Heart left ventricle (tissue), 16 donors: Measurements from ENCODE around the gene POMGNT2. TPM values are rescaled to one million over a fixed set of nuclear protein-coding genes. Genes with fewer than 3 reads are reported as not detected.

ENCODE experiments used
- ATAC-seq, 4 donors: fragments of 200-7000 bp; cut with Tn5 transposase; one replicate each; pipeline ENCODE4 v1.9.1; 2020 to 2022; ENCODE audit warnings: moderate library complexity in 4 of 4, mild to moderate bottlenecking in 3 of 4, moderate number of reproducible peaks in 1 of 4
- DNase-seq, 5 donors: peaks; one replicate each; pipeline ENCODE4 v3.0.0-alpha.2; 2020
- H3K27ac ChIP-seq, 12 donors: fragments of 200-600 bp; sonication (generic) in 4 of 12; one replicate each; pipeline versions ENCODE4 v1.5.0 to v1.8.0; 2016 to 2022; ENCODE audit warnings: mild to moderate bottlenecking in 2 of 12
- H3K27me3 ChIP-seq, 9 donors: fragments of 200-600 bp; sonication (generic) in 2 of 9; one replicate each; pipeline versions ENCODE4 v1.5.1 to v1.8.0; 2016 to 2022; ENCODE audit warnings: mild to moderate bottlenecking in 3 of 9
- H3K36me3 ChIP-seq, 9 donors: fragments of 200-600 bp; sonication (generic) in 2 of 9; one replicate each; pipeline versions ENCODE4 v1.5.0 to v1.8.0; 2018 to 2022; ENCODE audit warnings: mild to moderate bottlenecking in 2 of 9
- H3K4me1 ChIP-seq, 12 donors: fragments of 200-600 bp; sonication (generic) in 4 of 12; one replicate each; pipeline versions ENCODE4 v1.5.0 to v1.8.0; 2016 to 2022; ENCODE audit warnings: mild to moderate bottlenecking in 3 of 12
- H3K4me3 ChIP-seq, 12 donors: fragments of 200-600 bp; sonication (generic) in 4 of 12; one replicate each; pipeline versions ENCODE4 v1.5.0 to v1.8.0; 2017 to 2022; ENCODE audit warnings: mild to moderate bottlenecking in 9 of 12, moderate library complexity in 4 of 12
- H3K9me3 ChIP-seq, 12 donors: fragments of 200-600 bp; sonication (generic) in 4 of 12; one replicate each; pipeline versions ENCODE4 v1.5.0 to v1.8.0; 2016 to 2022; ENCODE audit warnings: mild to moderate bottlenecking in 1 of 12
- CTCF ChIP-seq, 12 donors: fragments of 200-600 bp; sonication (generic) in 4 of 12; IDR thresholded peaks; one replicate each; pipeline versions ENCODE4 v1.5.0 to v1.8.0; 2018 to 2022; ENCODE audit warnings: antibody characterized with exemption in 12 of 12, mild to moderate bottlenecking in 5 of 12
- POLR2A ChIP-seq, 2 donors: fragments of 450-650 bp; IDR thresholded peaks; one replicate each; pipeline ENCODE4 v1.6.1; 2017; ENCODE audit warnings: antibody characterized with exemption in 2 of 2, mild to moderate bottlenecking in 2 of 2, moderate library complexity in 2 of 2
- WGBS, 4 donors: extraction: QIAGEN DNeasy Blood & Tissue Kit in 2 of 4; methylation state at CpG; one replicate each; pipeline versions ENCODE4 v1.1.5 to v1.1.7; 2013 to 2018; 5-methylcytosine and 5-hydroxymethylcytosine counted together
- intact Hi-C, 10 donors: fragments of 100-400 bp; cut with DNase I; formaldehyde crosslinking; loops; one replicate each; pipeline versions ENCODE4 v1.11.1 to v1.14.2; 2022
- polyA plus RNA-seq, 2 donors: library from polyadenylated mRNA; stranded (reverse); fragments of 200-250 nt; gene quantifications; one replicate each; pipeline ENCODE4 v1.2.3, GENCODE V29; 2013
- total RNA-seq, 9 donors: library from RNA; depleted of rRNA in 2 of 9; stranded (reverse); fragments of >200 nt in 2 of 9; fragmentation: NEBNext Ultra II Directional in 3 of 9; extraction: Animal tissue kit (Norgen Biotek cat#: 25700) in 3 of 9; gene quantifications; one replicate each; pipeline versions ENCODE4 v1.1.0 to v1.2.4, GENCODE V29; 2016 to 2023
- donor health status: ischemic (EF 13 %, LVEDD 7.1; RV severe dilation, severe dysfunction).
- donor health status: healthy with polysubstance abuse.
- donor health status: DM: no; HTN: yes; CAD: no.
- donor health status: DM: no; HTN: no; CAD: no.
- donor health status: ischemic (EF 25% LVEDD 6.9; RV normal size, moderate dysfunction).
- donor health status: ischemic (EF 25% LVEDD 5.7; RV mildly dilated, moderate dysfunction).
- donor health status: healthy.
- donor health status: DM: yes; HTN: yes; CAD: no.
- donor health status: ischemic (EF 35%, LVEDD 5.7; RV mildly dilated, moderate dysfunction).
- donor health status: nonischemic (EF 11% LVEDD 7.7; RV severe dilation, severe dysfunction).
- donor health status: DM: yes; HTN: yes; CAD: no.
- donor health status: PGD.
- donor health status: ischemic (EF 29% LVEDD 5.4; RV normal size, mild dysfunction).
- donor health status: nonischemic (EF 23%, LVEDD 6.1; RV moderate dilation, normal function).

Gene POMGNT2
- total and polyA plus RNA-seq, 11 donors, result 9.1 to 36.0 (median 18.5) TPM

GRCh38 chr3:43142472-43142871, 36.6 kb upstream of the POMGNT2 start:
- no peak overlapping the region for H3K4me3 ChIP-seq
- no peak for DNase-seq
- 23 to 31% (median 25%) methylated on average over 3 of the region's 3 CpGs for WGBS, 4 donors
- no peak overlapping the region for H3K27ac ChIP-seq
- ATAC-seq, result no peak
- no peak for TF ChIP-seq POLR2A (IDR thresholded peaks at IDR 0.05)
- no peak for TF ChIP-seq CTCF (IDR thresholded peaks at IDR 0.05)
- H3K27me3 ChIP-seq, result no peaks in the 10 kb centered on the region
- intact Hi-C loops, result loop anchor here in 1 of 10 donors (5.0 kb wide), 1 partner anchor 110 kb away; no protein-coding TSS in a partner anchor
- H3K4me1 ChIP-seq, result no peaks in the 10 kb centered on the region
- no peaks in the 10 kb centered on the region for H3K36me3 ChIP-seq
- H3K9me3 ChIP-seq, result peaks cover 0 to 8% (median 0%) of the 10 kb centered on the region in 12 donors

GRCh38 chr3:43138488-43139231, 32.8 kb upstream of the POMGNT2 start:
- Histone ChIP-seq H3K9me3 (peaks cover 0 to 23% (median 2%) of the 10 kb centered on the region in 12 donors), H3K4me1 (no peaks in the 10 kb centered on the region), H3K4me3 (no peak overlapping the region), H3K27ac (no peak overlapping the region), H3K27me3 (no peaks in the 10 kb centered on the region), H3K36me3 (no peaks in the 10 kb centered on the region)
- DNase-seq, result no peak
- ATAC-seq, result no peak
- WGBS, 4 donors, result 73 to 85% (median 79%) methylated on average over 4 of the region's 4 CpGs
- intact Hi-C loops, result no loop called here
- TF ChIP-seq CTCF (IDR thresholded peaks at IDR 0.05) (no peak), POLR2A (IDR thresholded peaks at IDR 0.05) (no peak)

- H3K9me3 ChIP-seq, result peaks cover 0 to 16% (median 2%) of the 10 kb centered on the region in 12 donors
- H3K27me3 ChIP-seq, result no peaks in the 10 kb centered on the region
- no peak overlapping the region for H3K4me3 ChIP-seq
- ATAC-seq (no peak), DNase-seq (no peak)
- no peak for TF ChIP-seq CTCF (IDR thresholded peaks at IDR 0.05)
- TF ChIP-seq POLR2A (IDR thresholded peaks at IDR 0.05), result no peak
- 75 to 82% (median 79%) methylated on average over 7 of the region's 7 CpGs for WGBS, 4 donors
- no peak overlapping the region for H3K27ac ChIP-seq
- no peaks in the 10 kb centered on the region for H3K36me3 ChIP-seq
- intact Hi-C loops, result no loop called here
- H3K4me1 ChIP-seq, result no peaks in the 10 kb centered on the region
These were observed 27.2 kb upstream of the POMGNT2 start for GRCh38 chr3:43132870-43133636.

- DNase-seq (no peak), ATAC-seq (no peak)
- Histone ChIP-seq H3K9me3 (peaks cover 0 to 11% (median 2%) of the 10 kb centered on the region in 12 donors), H3K27ac (no peak overlapping the region), H3K4me3 (no peak overlapping the region), H3K36me3 (no peaks in the 10 kb centered on the region), H3K27me3 (no peaks in the 10 kb centered on the region), H3K4me1 (no peaks in the 10 kb centered on the region)
- intact Hi-C loops, result no loop called here
- TF ChIP-seq CTCF (IDR thresholded peaks at IDR 0.05), result no peak
- TF ChIP-seq POLR2A (IDR thresholded peaks at IDR 0.05), result no peak
- 85 to 89% (median 88%) methylated on average over 3 of the region's 3 CpGs for WGBS, 4 donors
These were observed 26.3 kb upstream of the POMGNT2 start for GRCh38 chr3:43132193-43132592.
